ENCODE measurements around the gene SLC17A3.

The SLC17A3 gene

DNA sequence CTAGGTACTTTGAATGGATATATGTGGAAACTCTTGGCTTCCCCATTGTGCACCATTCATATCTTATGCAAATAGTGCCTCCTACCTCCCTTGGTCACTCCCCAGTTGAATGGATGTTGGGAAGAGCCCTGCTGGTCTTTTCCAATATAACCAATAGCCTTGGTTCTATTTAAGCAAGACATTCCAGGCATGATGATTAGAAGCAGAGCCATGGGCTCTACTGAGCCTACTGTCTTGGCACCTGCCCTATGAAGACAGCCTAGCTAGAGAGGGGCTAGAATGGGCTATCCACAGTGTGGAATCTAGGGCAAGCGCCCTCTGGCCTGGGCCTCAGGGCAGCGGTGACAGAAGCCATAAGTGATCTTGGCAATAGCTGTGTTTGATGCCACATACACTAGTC, 57.8 kb downstream of the SLC17A3 start:
- in situ Hi-C loops (cut with HindIII; ENCODE audit: low pct_unique_long_range_greater_than_20kb, low sequenced_read_pairs), result no loop called here
- no peak for DNase-seq (ENCODE audit: low read depth in 1 of 2, low spot score in 1 of 2)
- TF ChIP-seq JUND (IDR thresholded peaks at IDR 0.05; ENCODE audit: low read depth), result no peak

DNA sequence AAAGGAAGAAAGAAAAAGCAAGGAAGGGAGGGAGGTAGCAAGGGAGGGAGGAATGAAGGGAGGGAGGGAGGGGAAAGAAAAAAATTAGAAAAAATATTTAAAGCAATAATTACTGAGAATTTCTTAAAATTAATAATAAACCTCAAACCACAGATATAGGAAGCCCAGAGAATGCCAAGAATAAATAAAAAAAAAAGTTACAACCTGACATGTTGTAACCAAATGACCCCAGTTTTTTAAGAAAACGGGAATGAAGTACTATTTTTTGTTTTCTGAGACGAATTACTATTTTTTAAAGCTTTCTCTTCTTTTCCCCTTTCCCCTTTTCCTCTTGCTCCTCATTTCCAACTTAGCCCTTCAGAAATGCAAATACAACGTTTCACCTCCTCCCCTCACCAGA, 58.8 kb downstream of the SLC17A3 start:
- DNase-seq (ENCODE audit: low read depth in 1 of 2, low spot score in 1 of 2), result no peak
- TF ChIP-seq JUND (IDR thresholded peaks at IDR 0.05; ENCODE audit: low read depth), result no peak
- in situ Hi-C loops (cut with HindIII; ENCODE audit: low pct_unique_long_range_greater_than_20kb, low sequenced_read_pairs), result no loop called here

DNA sequence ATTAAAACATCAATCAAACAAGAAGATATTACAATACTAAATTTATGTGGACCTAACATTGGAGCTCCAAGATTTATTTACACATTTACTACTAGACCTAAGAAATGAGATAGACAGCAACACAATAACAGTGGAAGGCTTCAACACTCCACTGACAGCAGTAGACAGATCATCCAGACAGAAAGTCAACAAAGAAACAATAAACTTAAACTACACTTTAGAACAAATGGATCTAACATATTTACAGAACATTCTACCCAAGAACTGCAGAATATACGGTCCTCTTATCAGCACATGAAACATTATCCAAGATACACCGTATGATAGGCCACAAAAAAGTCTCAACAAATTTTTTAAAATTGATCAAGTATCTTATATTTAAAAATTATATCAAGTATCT, 69.2 kb downstream of the SLC17A3 start:
- in situ Hi-C loops (cut with HindIII; ENCODE audit: low pct_unique_long_range_greater_than_20kb, low sequenced_read_pairs), result no loop called here
- no peak for TF ChIP-seq JUND (IDR thresholded peaks at IDR 0.05; ENCODE audit: low read depth)

DNA sequence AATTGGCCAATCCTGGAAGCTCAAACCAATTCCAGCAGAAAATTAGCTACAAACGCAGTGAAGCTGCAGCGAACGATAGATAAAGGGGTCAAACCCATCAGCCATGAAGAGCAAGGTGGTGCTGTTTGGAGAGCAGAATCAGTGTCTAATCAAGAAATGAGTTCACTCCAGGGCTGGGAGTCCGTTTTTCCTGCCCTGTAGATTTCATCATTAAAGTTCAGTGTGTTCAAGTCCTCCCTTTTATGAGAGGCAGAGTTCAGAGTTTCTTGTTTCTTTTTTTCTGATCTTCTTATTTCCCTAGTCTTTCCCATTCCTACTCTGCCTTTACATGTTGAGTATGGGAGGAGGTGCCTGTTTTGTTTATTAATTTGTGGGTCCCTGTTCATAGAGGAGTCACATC, 72.6 kb downstream of the SLC17A3 start:
- DNase-seq (ENCODE audit: low read depth in 1 of 2, low spot score in 1 of 2), result no peak
- in situ Hi-C loops (cut with HindIII; ENCODE audit: low pct_unique_long_range_greater_than_20kb, low sequenced_read_pairs), result no loop called here
- no peak for TF ChIP-seq JUND (IDR thresholded peaks at IDR 0.05; ENCODE audit: low read depth)

More for the DNA sequence above, 69.2 kb downstream of the SLC17A3 start:
- no peak for DNase-seq (ENCODE audit: low read depth in 1 of 2, low spot score in 1 of 2)

Data from T47D (cell line).